GM23338 (cell line): Measurements from ENCODE around the gene CCSAP. TPM values are rescaled to one million over a fixed set of nuclear protein-coding genes. Genes with fewer than 3 reads are reported as not detected.

Source experiments
- ATAC-seq: fragments of 200-7000 bp; cut with Tn5 transposase; 3 replicates; pipeline ENCODE4 v1.9.1; 2020
- DNase-seq: peaks from one replicate; pipeline ENCODE4 v3.0.0-alpha.2; 2015; ENCODE audit warnings: low spot score
- H2AFZ ChIP-seq: fragments of 200-600 bp; sonication (generic); 2 replicates; pipeline ENCODE4 v1.8.0; 2016; ENCODE audit warnings: antibody characterized with exemption, mild to moderate bottlenecking, moderate library complexity
- H3F3A ChIP-seq: fragments of 200-600 bp; sonication (generic); replicated peaks from 2 replicates; pipeline ENCODE4 v1.8.0; 2017; ENCODE audit warnings: antibody characterized with exemption, mixed run types, low read depth
- H3K27ac ChIP-seq: fragments of 200-600 bp; sonication (generic); 2 replicates; pipeline ENCODE4 v1.6.1; 2016; ENCODE audit warnings: low read depth
- H3K27me3 ChIP-seq: fragments of 200-600 bp; sonication (generic); 2 replicates; pipeline ENCODE4 v1.8.0; 2016; ENCODE audit warnings: mild to moderate bottlenecking, mixed run types, moderate library complexity; ENCODE audit not compliant: insufficient read depth
- H3K36me3 ChIP-seq: fragments of 200-600 bp; sonication (generic); 2 replicates; pipeline ENCODE4 v1.8.0; 2016; ENCODE audit warnings: mild to moderate bottlenecking; ENCODE audit not compliant: insufficient read depth
- H3K4me1 ChIP-seq: fragments of 200-600 bp; sonication (generic); 2 replicates; pipeline ENCODE4 v1.8.0; 2016; ENCODE audit warnings: mild to moderate bottlenecking, moderate library complexity; ENCODE audit not compliant: insufficient read depth
- H3K4me2 ChIP-seq: fragments of 200-600 bp; sonication (generic); 2 replicates; pipeline ENCODE4 v1.7.1; 2017; ENCODE audit warnings: mixed run types
- H3K4me3 ChIP-seq: fragments of 200-600 bp; sonication (generic); 2 replicates; pipeline ENCODE4 v1.6.1; 2016; ENCODE audit warnings: mixed run types
- H3K79me2 ChIP-seq: fragments of 200-600 bp; sonication (generic); replicated peaks from 2 replicates; pipeline ENCODE4 v1.8.0; 2017; ENCODE audit warnings: mild to moderate bottlenecking; ENCODE audit not compliant: insufficient read depth
- H3K9me2 ChIP-seq: fragments of 200-600 bp; sonication (generic); 2 replicates; pipeline ENCODE4 v1.8.0; 2017; ENCODE audit not compliant: insufficient read depth
- H4K20me1 ChIP-seq: fragments of 200-600 bp; sonication (generic); replicated peaks from 2 replicates; pipeline ENCODE4 v1.8.0; 2017; ENCODE audit warnings: mild to moderate bottlenecking; ENCODE audit not compliant: insufficient read depth
- H3K27ac Mint-ChIP-seq: 2 replicates; pipeline ENCODE4 v1.8.0; 2020; ENCODE audit warnings: inconsistent platforms, mild to moderate bottlenecking, moderate library complexity, mixed read lengths
- H3K27me3 Mint-ChIP-seq: 3 replicates; pipeline ENCODE4 v1.8.0; 2022; ENCODE audit warnings: low read depth, mild to moderate bottlenecking, moderate library complexity, mixed read lengths, inconsistent platforms; ENCODE audit not compliant: insufficient read depth, poor library complexity
- H3K36me3 Mint-ChIP-seq: 3 replicates; pipeline ENCODE4 v1.8.0; 2021; ENCODE audit warnings: low read depth, mild to moderate bottlenecking, inconsistent platforms, moderate library complexity, mixed read lengths
- H3K4me1 Mint-ChIP-seq: 3 replicates; pipeline ENCODE4 v1.8.0; 2020; ENCODE audit warnings: mild to moderate bottlenecking, inconsistent platforms, mixed read lengths
- H3K4me3 Mint-ChIP-seq: 3 replicates; pipeline ENCODE4 v1.8.0; 2021; ENCODE audit warnings: moderate library complexity, mild to moderate bottlenecking, inconsistent platforms, mixed read lengths
- H3K9me3 Mint-ChIP-seq: 3 replicates; pipeline ENCODE4 v1.8.0; 2020; ENCODE audit warnings: moderate library complexity, mild to moderate bottlenecking, inconsistent platforms, mixed read lengths
- CREB1 ChIP-seq: fragments of 250-450 bp; sonication (Bioruptor Pico); IDR thresholded peaks from 2 replicates; pipeline ENCODE4 v1.5.0; 2020; ENCODE audit warnings: low read depth, mild to moderate bottlenecking, moderate library complexity
- EZH2 ChIP-seq: fragments of 200-600 bp; sonication (generic); IDR thresholded peaks from one replicate; pipeline ENCODE4 v1.8.0; 2017; ENCODE audit warnings: antibody characterized with exemption, mild to moderate bottlenecking, low read depth; ENCODE audit not compliant: unreplicated experiment
- EZH2phosphoT487 ChIP-seq: fragments of 200-600 bp; sonication (generic); IDR thresholded peaks from one replicate; pipeline ENCODE4 v1.8.1; 2018; ENCODE audit warnings: antibody characterized with exemption; ENCODE audit not compliant: unreplicated experiment
- JUNB ChIP-seq: IDR thresholded peaks from one replicate; pipeline ENCODE4 v1.6.1; 2016; ENCODE audit warnings: antibody characterized with exemption; ENCODE audit not compliant: unreplicated experiment
- NANOG ChIP-seq: IDR thresholded peaks from 2 replicates; pipeline ENCODE4 v1.6.1; 2016; ENCODE audit warnings: antibody characterized with exemption, borderline replicate concordance
- POLR2AphosphoS5 ChIP-seq: IDR thresholded peaks from 2 replicates; pipeline ENCODE4 v1.6.1; 2016; ENCODE audit warnings: antibody characterized with exemption, low read depth
- REST ChIP-seq: IDR thresholded peaks from one replicate; pipeline ENCODE4 v1.6.1; 2018; ENCODE audit warnings: antibody characterized with exemption; ENCODE audit not compliant: unreplicated experiment
- STAT1 ChIP-seq: IDR thresholded peaks from one replicate; pipeline ENCODE4 v1.6.1; 2016; ENCODE audit warnings: antibody characterized with exemption; ENCODE audit not compliant: unreplicated experiment
- ZNF114 ChIP-seq: fragments of 250-450 bp; sonication (Bioruptor Pico); IDR thresholded peaks from 2 replicates; pipeline ENCODE4 v1.5.0; 2020; ENCODE audit warnings: mild to moderate bottlenecking, moderate library complexity
- ZNF331 ChIP-seq: fragments of 250-450 bp; sonication (Bioruptor Pico); IDR thresholded peaks from 2 replicates; pipeline ENCODE4 v1.5.0; 2020; ENCODE audit warnings: low read depth, mild to moderate bottlenecking, moderate library complexity
- polyA plus RNA-seq: library from polyadenylated mRNA; unstranded; fragments of >200 nt; fragmentation: Nextera tagmentation; extraction: Ambion mirVana; gene quantifications from 2 replicates; pipeline ENCODE4 v1.2.1, GENCODE V29; 2016
- total RNA-seq: library from RNA; depleted of rRNA; stranded (reverse); fragments of >200 nt; shearing (Covaris generic); gene quantifications from 2 replicates; pipeline ENCODE4 v1.2.3, GENCODE V29; 2014
- TF ChIP-seq, protein P1 (sequence below), 2 experiments: fragments of 200-600 bp in 1 of 2; sonication (generic) in 1 of 2; conservative IDR thresholded peaks; 2 replicates each; pipeline versions ENCODE4 v1.5.1 to v1.6.1; 2016 to 2017; ENCODE audit warnings: antibody characterized with exemption in 2 of 2, low read depth in 2 of 2, mild to moderate bottlenecking in 2 of 2, moderate library complexity in 1 of 2
- TF ChIP-seq, protein P2 (sequence below): fragments of 250-450 bp; sonication (Bioruptor Pico); IDR thresholded peaks from 2 replicates; pipeline ENCODE4 v1.5.0; 2020; ENCODE audit warnings: mild to moderate bottlenecking, moderate library complexity
- TF ChIP-seq, protein P3 (sequence below): IDR thresholded peaks from 2 replicates; pipeline ENCODE4 v1.6.1; 2016; ENCODE audit warnings: antibody characterized with exemption

Gene CCSAP
- total and polyA plus RNA-seq, 2 experiments from 2014 or later: 4.2 to 13.3 TPM

DNA sequence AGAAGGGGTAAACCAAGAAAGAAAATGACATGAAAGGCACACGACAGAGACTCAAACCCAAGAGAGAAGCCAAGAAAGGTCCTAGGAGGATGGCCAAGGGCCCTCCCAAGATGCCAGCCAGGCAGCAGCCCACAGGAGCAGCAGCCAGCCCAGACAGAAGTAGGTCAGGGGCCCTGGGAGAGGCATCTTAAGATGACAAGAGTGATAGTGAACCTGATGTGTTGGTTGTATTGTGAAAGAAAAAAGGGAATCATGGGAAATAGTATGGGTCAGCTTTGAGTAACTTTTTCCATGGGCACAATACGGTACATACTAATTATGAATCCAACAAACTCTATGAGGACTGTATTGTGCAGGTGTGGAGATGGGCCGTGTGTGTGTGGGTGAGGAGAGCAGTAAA lies 3.3 kb downstream of the CCSAP start:
- Histone ChIP-seq H3K4me2 (no peak overlapping the region), H4K20me1 (peaks cover 5% of the 10 kb centered on the region; the same call in 1 of the 2 replicates), H3K27ac (no peak overlapping the region), H3K27me3 (peaks cover 32% of the 10 kb centered on the region), H2AFZ (no peak overlapping the region), H3K4me3 (no peak overlapping the region), H3F3A (0 out of 2 replicates have a peak, but pooled peaks cover 7% of the 10 kb centered on the region), H3K79me2 (peaks cover 50% of the 10 kb centered on the region), H3K9me2 (0 out of 2 replicates have a peak, but pooled peaks cover under 1% of the 10 kb centered on the region), H3K36me3 (no peaks in the 10 kb centered on the region; the same call in 1 of the 2 replicates), H3K4me1 (peaks cover 19% of the 10 kb centered on the region)
- no peak overlapping the region for H3K4me3 Mint-ChIP-seq
- peaks cover 3% of the 10 kb centered on the region; the same call in 2 of the 3 replicates for H3K9me3 Mint-ChIP-seq
- ATAC-seq: no peak
- H3K27me3 Mint-ChIP-seq: peaks cover 19% of the 10 kb centered on the region
- H3K27ac Mint-ChIP-seq: no peak overlapping the region
- peaks cover 20% of the 10 kb centered on the region for H3K4me1 Mint-ChIP-seq
- peaks cover 9% of the 10 kb centered on the region for H3K36me3 Mint-ChIP-seq
- DNase-seq: no peak
- TF ChIP-seq REST (no peak), JUNB (no peak), POLR2AphosphoS5 (no peak), EZH2phosphoT487 (no peak), STAT1 (no peak), ZNF114 (no peak), NANOG (no peak), ZNF331 (CRISPR knock-in tag) (no peak), CREB1 (no peak), EZH2 (no peak)
- TF ChIP-seq, protein P1, sequence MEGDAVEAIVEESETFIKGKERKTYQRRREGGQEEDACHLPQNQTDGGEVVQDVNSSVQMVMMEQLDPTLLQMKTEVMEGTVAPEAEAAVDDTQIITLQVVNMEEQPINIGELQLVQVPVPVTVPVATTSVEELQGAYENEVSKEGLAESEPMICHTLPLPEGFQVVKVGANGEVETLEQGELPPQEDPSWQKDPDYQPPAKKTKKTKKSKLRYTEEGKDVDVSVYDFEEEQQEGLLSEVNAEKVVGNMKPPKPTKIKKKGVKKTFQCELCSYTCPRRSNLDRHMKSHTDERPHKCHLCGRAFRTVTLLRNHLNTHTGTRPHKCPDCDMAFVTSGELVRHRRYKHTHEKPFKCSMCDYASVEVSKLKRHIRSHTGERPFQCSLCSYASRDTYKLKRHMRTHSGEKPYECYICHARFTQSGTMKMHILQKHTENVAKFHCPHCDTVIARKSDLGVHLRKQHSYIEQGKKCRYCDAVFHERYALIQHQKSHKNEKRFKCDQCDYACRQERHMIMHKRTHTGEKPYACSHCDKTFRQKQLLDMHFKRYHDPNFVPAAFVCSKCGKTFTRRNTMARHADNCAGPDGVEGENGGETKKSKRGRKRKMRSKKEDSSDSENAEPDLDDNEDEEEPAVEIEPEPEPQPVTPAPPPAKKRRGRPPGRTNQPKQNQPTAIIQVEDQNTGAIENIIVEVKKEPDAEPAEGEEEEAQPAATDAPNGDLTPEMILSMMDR (conservative IDR thresholded peaks at IDR 0.05; ENCODE audit: low read depth in 2 of 2): no peak
- TF ChIP-seq, protein P2, sequence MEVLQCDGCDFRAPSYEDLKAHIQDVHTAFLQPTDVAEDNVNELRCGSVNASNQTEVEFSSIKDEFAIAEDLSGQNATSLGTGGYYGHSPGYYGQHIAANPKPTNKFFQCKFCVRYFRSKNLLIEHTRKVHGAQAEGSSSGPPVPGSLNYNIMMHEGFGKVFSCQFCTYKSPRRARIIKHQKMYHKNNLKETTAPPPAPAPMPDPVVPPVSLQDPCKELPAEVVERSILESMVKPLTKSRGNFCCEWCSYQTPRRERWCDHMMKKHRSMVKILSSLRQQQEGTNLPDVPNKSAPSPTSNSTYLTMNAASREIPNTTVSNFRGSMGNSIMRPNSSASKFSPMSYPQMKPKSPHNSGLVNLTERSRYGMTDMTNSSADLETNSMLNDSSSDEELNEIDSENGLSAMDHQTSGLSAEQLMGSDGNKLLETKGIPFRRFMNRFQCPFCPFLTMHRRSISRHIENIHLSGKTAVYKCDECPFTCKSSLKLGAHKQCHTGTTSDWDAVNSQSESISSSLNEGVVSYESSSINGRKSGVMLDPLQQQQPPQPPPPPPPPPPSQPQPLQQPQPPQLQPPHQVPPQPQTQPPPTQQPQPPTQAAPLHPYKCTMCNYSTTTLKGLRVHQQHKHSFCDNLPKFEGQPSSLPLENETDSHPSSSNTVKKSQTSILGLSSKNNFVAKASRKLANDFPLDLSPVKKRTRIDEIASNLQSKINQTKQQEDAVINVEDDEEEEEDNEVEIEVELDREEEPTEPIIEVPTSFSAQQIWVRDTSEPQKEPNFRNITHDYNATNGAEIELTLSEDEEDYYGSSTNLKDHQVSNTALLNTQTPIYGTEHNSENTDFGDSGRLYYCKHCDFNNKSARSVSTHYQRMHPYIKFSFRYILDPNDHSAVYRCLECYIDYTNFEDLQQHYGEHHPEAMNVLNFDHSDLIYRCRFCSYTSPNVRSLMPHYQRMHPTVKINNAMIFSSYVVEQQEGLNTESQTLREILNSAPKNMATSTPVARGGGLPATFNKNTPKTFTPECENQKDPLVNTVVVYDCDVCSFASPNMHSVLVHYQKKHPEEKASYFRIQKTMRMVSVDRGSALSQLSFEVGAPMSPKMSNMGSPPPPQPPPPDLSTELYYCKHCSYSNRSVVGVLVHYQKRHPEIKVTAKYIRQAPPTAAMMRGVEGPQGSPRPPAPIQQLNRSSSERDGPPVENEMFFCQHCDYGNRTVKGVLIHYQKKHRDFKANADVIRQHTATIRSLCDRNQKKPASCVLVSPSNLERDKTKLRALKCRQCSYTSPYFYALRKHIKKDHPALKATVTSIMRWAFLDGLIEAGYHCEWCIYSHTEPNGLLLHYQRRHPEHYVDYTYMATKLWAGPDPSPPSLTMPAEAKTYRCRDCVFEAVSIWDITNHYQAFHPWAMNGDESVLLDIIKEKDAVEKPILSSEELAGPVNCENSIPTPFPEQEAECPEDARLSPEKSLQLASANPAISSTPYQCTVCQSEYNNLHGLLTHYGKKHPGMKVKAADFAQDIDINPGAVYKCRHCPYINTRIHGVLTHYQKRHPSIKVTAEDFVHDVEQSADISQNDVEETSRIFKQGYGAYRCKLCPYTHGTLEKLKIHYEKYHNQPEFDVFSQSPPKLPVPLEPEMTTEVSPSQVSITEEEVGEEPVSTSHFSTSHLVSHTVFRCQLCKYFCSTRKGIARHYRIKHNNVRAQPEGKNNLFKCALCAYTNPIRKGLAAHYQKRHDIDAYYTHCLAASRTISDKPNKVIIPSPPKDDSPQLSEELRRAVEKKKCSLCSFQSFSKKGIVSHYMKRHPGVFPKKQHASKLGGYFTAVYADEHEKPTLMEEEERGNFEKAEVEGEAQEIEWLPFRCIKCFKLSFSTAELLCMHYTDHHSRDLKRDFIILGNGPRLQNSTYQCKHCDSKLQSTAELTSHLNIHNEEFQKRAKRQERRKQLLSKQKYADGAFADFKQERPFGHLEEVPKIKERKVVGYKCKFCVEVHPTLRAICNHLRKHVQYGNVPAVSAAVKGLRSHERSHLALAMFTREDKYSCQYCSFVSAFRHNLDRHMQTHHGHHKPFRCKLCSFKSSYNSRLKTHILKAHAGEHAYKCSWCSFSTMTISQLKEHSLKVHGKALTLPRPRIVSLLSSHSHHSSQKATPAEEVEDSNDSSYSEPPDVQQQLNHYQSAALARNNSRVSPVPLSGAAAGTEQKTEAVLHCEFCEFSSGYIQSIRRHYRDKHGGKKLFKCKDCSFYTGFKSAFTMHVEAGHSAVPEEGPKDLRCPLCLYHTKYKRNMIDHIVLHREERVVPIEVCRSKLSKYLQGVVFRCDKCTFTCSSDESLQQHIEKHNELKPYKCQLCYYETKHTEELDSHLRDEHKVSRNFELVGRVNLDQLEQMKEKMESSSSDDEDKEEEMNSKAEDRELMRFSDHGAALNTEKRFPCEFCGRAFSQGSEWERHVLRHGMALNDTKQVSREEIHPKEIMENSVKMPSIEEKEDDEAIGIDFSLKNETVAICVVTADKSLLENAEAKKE (CRISPR knock-in tag): no peak
- TF ChIP-seq, protein P3, sequence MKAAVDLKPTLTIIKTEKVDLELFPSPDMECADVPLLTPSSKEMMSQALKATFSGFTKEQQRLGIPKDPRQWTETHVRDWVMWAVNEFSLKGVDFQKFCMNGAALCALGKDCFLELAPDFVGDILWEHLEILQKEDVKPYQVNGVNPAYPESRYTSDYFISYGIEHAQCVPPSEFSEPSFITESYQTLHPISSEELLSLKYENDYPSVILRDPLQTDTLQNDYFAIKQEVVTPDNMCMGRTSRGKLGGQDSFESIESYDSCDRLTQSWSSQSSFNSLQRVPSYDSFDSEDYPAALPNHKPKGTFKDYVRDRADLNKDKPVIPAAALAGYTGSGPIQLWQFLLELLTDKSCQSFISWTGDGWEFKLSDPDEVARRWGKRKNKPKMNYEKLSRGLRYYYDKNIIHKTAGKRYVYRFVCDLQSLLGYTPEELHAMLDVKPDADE: no peak
